Measurements from ENCODE around the gene ARHGAP4.

The ARHGAP4 gene

GRCh38 chrX:153877571-153878261, 48.3 kb downstream of the ARHGAP4 start:
- no peak for TF ChIP-seq CTCF (IDR thresholded peaks at IDR 0.05; ENCODE audit: low read length, missing control alignments)
- no peak overlapping the region for H3K4me3 ChIP-seq (replicated peaks; ENCODE audit: low read depth, low read length)
- DNase-seq (ENCODE audit: low read depth) = no peak

GRCh38 chrX:153876112-153876491, 50.0 kb downstream of the ARHGAP4 start:
- DNase-seq (ENCODE audit: low read depth) = no peak
- no peak overlapping the region for H3K4me3 ChIP-seq (replicated peaks; ENCODE audit: low read depth, low read length)
- no peak for TF ChIP-seq CTCF (IDR thresholded peaks at IDR 0.05; ENCODE audit: low read length, missing control alignments)

- TF ChIP-seq CTCF (IDR thresholded peaks at IDR 0.05; ENCODE audit: low read length, missing control alignments) = no peak
- peak; percentile 23 for DNase-seq (ENCODE audit: low read depth)
Measured at GRCh38 chrX:153875391-153876111, 50.5 kb downstream of the ARHGAP4 start.

GRCh38 chrX:153874366-153875125, 51.5 kb downstream of the ARHGAP4 start:
- H3K4me3 ChIP-seq (replicated peaks; ENCODE audit: low read depth, low read length) = no peak overlapping the region
- TF ChIP-seq CTCF (IDR thresholded peaks at IDR 0.05; ENCODE audit: low read length, missing control alignments) = no peak
- DNase-seq (ENCODE audit: low read depth) = no peak

More at GRCh38 chrX:153875391-153876111, 50.5 kb downstream of the ARHGAP4 start:
- no peak overlapping the region for H3K4me3 ChIP-seq (replicated peaks; ENCODE audit: low read depth, low read length)

GRCh38 chrX:153874085-153874365, 52.0 kb downstream of the ARHGAP4 start:
- DNase-seq (ENCODE audit: low read depth) = no peak
- H3K4me3 ChIP-seq (replicated peaks; ENCODE audit: low read depth, low read length) = no peak overlapping the region
- no peak for TF ChIP-seq CTCF (IDR thresholded peaks at IDR 0.05; ENCODE audit: low read length, missing control alignments)

- H3K4me3 ChIP-seq (replicated peaks; ENCODE audit: low read depth, low read length) = no peak overlapping the region
- no peak for TF ChIP-seq CTCF (IDR thresholded peaks at IDR 0.05; ENCODE audit: low read length, missing control alignments)
- DNase-seq (ENCODE audit: low read depth) = no peak
Measured at GRCh38 chrX:153873282-153874084, 52.6 kb downstream of the ARHGAP4 start.
